Activated B cell treated with CpG ODN at 0.5 μM for 24 hours (primary cell): Measurements from ENCODE around the gene OTUD7B. TPM values are rescaled to one million over a fixed set of nuclear protein-coding genes. Genes with fewer than 3 reads are reported as not detected.

Experiments
- ATAC-seq: fragments of 200-7000 bp; cut with Tn5 transposase; one replicate; pipeline ENCODE4 v1.10.0; 2021; ENCODE audit warnings: low read depth, mild to moderate bottlenecking, moderate library complexity
- CTCF ChIA-PET: fragments of 350-600 bp; sonication (Branson Sonifier 250); formaldehyde crosslinking; loops from one replicate; lab custom pipeline; 2021; ENCODE audit warnings: antibody characterized with exemption; lab: Charles Lee
- POLR2A ChIA-PET: fragments of 350-600 bp; sonication (Branson Sonifier 250); formaldehyde crosslinking; loops from one replicate; lab custom pipeline; 2021; ENCODE audit warnings: antibody characterized with exemption; lab: Charles Lee
- DNase-seq: peaks from one replicate; pipeline ENCODE4 v3.0.0; 2022
- H3K27ac Mint-ChIP-seq: one replicate; pipeline ENCODE4 v1.8.0; 2020; ENCODE audit warnings: mixed read lengths
- H3K27me3 Mint-ChIP-seq: one replicate; pipeline ENCODE4 v1.8.0; 2021; ENCODE audit warnings: mixed read lengths
- H3K36me3 Mint-ChIP-seq: one replicate; pipeline ENCODE4 v1.8.0; 2021; ENCODE audit warnings: low read depth, mixed read lengths
- H3K4me1 Mint-ChIP-seq: one replicate; pipeline ENCODE4 v1.8.0; 2021; ENCODE audit warnings: mixed read lengths
- H3K4me3 Mint-ChIP-seq: one replicate; pipeline ENCODE4 v1.8.0; 2020; ENCODE audit warnings: mild to moderate bottlenecking, mixed read lengths
- H3K9me3 Mint-ChIP-seq: one replicate; pipeline ENCODE4 v1.8.0; 2020; ENCODE audit warnings: mixed read lengths
- intact Hi-C: fragments of 100-400 bp; cut with micrococcal nuclease; formaldehyde crosslinking; loops from one replicate; pipeline ENCODE4 v1.15.1; 2024
- total RNA-seq: library from RNA; stranded (reverse); gene quantifications from 2 replicates; pipeline ENCODE4 v1.2.3, GENCODE V29; 2022
- TF ChIP-seq, protein P1 (sequence below): fragments of 200-600 bp; IDR thresholded peaks from one replicate; pipeline ENCODE4 v1.8.0; 2022; ENCODE audit warnings: antibody characterized with exemption, mild to moderate bottlenecking

The OTUD7B gene
- total RNA-seq, 1 donor from 2014 or later: 4.3 TPM

DNA sequence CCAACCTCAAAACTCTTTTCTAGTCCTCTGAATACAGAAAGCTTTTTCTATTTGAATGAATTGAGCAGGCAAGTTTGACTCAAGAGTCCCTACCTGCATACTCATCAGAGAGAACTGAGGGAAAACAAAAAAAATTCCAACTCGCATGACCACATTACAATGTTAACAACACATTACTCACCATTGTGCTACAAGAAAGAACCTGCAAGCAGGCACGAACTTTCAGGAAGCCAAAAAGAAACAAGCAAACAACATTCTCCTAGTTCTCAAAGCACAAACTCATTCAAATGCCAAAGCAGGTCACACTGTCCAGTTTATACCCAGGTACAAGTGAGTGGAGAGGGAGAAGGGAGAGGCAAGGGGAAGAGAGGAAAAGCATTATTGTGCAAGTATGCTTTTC, 14.6 kb downstream of the OTUD7B start:
- intact Hi-C loops: loop anchor here (2.0 to 5.0 kb wide), 2 partner anchors 36 to 67 kb away; no protein-coding TSS in a partner anchor
- DNase-seq (no peak), ATAC-seq (no peak)
- H3K27me3 Mint-ChIP-seq: peaks cover 37% of the 10 kb centered on the region
- no peak overlapping the region for H3K4me3 Mint-ChIP-seq
- no peaks in the 10 kb centered on the region for H3K36me3 Mint-ChIP-seq
- no peaks in the 10 kb centered on the region for H3K9me3 Mint-ChIP-seq
- H3K4me1 Mint-ChIP-seq: peaks cover 36% of the 10 kb centered on the region
- no peak overlapping the region for H3K27ac Mint-ChIP-seq
- ChIA-PET POLR2A (interaction anchor here (2.3 kb wide), 1 partner anchor 108 kb away, joined by 16 read pairs; a partner anchor contains a TSS), CTCF (no interaction called here)
- TF ChIP-seq, protein P1, sequence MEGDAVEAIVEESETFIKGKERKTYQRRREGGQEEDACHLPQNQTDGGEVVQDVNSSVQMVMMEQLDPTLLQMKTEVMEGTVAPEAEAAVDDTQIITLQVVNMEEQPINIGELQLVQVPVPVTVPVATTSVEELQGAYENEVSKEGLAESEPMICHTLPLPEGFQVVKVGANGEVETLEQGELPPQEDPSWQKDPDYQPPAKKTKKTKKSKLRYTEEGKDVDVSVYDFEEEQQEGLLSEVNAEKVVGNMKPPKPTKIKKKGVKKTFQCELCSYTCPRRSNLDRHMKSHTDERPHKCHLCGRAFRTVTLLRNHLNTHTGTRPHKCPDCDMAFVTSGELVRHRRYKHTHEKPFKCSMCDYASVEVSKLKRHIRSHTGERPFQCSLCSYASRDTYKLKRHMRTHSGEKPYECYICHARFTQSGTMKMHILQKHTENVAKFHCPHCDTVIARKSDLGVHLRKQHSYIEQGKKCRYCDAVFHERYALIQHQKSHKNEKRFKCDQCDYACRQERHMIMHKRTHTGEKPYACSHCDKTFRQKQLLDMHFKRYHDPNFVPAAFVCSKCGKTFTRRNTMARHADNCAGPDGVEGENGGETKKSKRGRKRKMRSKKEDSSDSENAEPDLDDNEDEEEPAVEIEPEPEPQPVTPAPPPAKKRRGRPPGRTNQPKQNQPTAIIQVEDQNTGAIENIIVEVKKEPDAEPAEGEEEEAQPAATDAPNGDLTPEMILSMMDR: no peak

DNA sequence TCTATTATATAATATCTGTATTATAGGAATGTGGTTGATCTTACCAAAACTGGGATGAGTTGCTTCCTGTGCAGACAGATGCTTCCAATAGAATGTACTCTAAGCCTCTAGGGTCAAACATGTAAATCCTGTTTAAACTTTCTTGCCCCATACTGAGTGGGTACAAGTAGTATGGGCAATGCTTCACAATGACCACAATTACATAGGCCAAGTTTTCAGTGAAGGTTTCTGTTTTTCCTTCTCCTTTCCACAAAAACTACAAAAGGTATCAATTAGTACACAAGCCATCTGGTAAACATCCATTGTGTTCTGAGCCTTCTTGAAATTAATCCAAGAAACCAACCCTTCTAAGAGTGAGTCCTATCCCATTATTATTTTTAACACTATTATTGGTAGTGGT, 16.8 kb downstream of the OTUD7B start:
- no peak for DNase-seq
- H3K27me3 Mint-ChIP-seq: peaks cover 25% of the 10 kb centered on the region
- H3K27ac Mint-ChIP-seq: no peak overlapping the region
- no peaks in the 10 kb centered on the region for H3K36me3 Mint-ChIP-seq
- no peak for ATAC-seq
- ChIA-PET CTCF (no interaction called here), POLR2A (no interaction called here)
- TF ChIP-seq, protein P1: no peak
- no peaks in the 10 kb centered on the region for H3K9me3 Mint-ChIP-seq
- H3K4me1 Mint-ChIP-seq: peaks cover 33% of the 10 kb centered on the region
- no peak overlapping the region for H3K4me3 Mint-ChIP-seq
- intact Hi-C loops: no loop called here

DNA sequence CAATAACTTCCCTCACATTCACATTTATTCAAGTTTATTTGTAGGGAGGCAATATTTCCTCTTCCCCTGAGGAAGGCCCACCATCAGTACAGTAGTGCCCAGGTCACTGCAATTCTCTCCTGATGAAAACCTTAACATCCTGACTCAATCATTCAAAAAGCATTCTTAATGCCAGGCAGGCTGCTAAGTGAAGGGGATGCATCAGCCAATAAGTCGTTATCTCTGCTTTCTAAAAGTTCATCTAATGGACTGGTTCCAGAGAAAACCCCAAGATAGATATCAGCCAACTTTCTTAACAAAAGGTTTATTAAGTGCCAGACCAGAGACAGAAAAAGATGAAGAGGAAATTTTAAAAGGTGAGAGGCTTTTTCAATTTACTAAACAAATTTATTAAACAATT, 17.3 kb downstream of the OTUD7B start:
- no peak overlapping the region for H3K4me3 Mint-ChIP-seq
- CTCF ChIA-PET: no interaction called here
- no peaks in the 10 kb centered on the region for H3K9me3 Mint-ChIP-seq
- POLR2A ChIA-PET: no interaction called here
- H3K27ac Mint-ChIP-seq: no peak overlapping the region
- TF ChIP-seq, protein P1: no peak
- peaks cover 29% of the 10 kb centered on the region for H3K4me1 Mint-ChIP-seq
- intact Hi-C loops: no loop called here
- peaks cover 28% of the 10 kb centered on the region for H3K27me3 Mint-ChIP-seq
- DNase-seq (no peak), ATAC-seq (no peak)
- H3K36me3 Mint-ChIP-seq: no peaks in the 10 kb centered on the region

DNA sequence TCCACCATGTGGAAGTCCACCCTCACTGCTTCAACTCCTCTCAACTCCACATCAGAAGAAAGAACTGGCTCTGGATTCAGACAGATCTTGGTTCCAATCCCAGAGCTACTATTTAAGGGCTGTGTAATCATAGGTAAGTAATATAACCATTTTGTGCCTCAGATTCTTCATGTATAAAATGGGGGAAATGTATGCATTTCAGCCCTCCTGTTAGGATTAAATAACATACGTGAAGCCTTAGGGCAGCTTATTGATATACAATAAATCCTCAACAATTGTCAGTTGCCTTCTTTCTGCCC, 23.3 kb downstream of the OTUD7B start:
- CTCF ChIA-PET: interaction anchor here (0.9 kb wide), 1 partner anchor 200 kb away, joined by 3 read pairs; no protein-coding TSS in a partner anchor
- no peak overlapping the region for H3K27ac Mint-ChIP-seq
- no peaks in the 10 kb centered on the region for H3K36me3 Mint-ChIP-seq
- H3K9me3 Mint-ChIP-seq: no peaks in the 10 kb centered on the region
- POLR2A ChIA-PET: interaction anchor here (0.6 kb wide), 1 partner anchor 242 kb away, joined by 4 read pairs; no protein-coding TSS in a partner anchor
- TF ChIP-seq, protein P1: no peak
- no peak overlapping the region for H3K4me3 Mint-ChIP-seq
- no peak for DNase-seq
- H3K4me1 Mint-ChIP-seq: no peaks in the 10 kb centered on the region
- no peak for ATAC-seq
- H3K27me3 Mint-ChIP-seq: peaks cover 12% of the 10 kb centered on the region
- intact Hi-C loops: loop anchor here (5.0 kb wide), 1 partner anchor 35 kb away; no protein-coding TSS in a partner anchor

DNA sequence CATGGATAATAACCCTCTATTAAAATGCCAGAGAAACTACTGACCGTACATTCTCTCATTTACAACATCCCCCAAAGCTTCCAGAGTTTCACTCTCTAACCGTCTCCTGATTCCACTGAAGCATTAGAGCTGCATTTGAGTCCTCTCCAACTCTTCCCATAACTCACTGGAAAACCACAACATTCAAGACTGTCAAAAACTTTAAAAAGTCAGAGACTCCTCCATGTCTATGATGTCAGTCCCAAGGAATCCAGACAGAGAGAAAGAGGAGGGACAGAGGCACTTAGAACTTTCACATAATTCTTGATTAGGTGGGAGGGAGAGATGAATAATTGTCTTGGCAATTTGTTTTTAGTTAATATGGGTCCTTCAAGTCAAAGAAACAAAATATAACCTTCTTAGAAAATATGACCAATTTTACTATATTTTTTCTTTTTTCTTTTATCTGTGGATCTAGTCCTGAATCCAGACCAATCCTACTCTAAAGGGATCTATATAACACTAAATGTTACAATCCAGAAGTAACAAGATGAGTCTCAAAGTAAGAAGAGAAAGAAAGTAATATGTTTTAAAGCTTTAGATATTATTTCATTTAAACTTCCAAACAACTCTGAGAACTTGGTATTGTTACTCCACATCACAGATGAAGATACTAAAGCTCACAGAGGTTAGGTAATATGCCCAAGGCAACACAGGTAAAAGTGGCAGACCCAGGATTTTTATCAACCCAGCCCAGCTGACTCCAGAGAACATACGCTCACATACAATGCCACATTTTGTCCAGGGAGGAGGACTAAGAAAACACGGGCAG, 23.8 kb downstream of the OTUD7B start:
- Mint-ChIP-seq H3K4me1 (no peaks in the 10 kb centered on the region), H3K36me3 (no peaks in the 10 kb centered on the region), H3K4me3 (no peak overlapping the region), H3K27ac (no peak overlapping the region), H3K9me3 (no peaks in the 10 kb centered on the region), H3K27me3 (peaks cover 12% of the 10 kb centered on the region)
- ATAC-seq (no peak), DNase-seq (no peak)
- ChIA-PET CTCF (interaction anchor here (0.9 kb wide), 1 partner anchor 200 kb away, joined by 3 read pairs; no protein-coding TSS in a partner anchor), POLR2A (no interaction called here)
- intact Hi-C loops: loop anchor here (5.0 kb wide), 1 partner anchor 36 kb away; no protein-coding TSS in a partner anchor
- TF ChIP-seq, protein P1: no peak
